ENCODE data around the gene MAP3K15. TPM values are rescaled to one million over a fixed set of nuclear protein-coding genes. Genes with fewer than 3 reads are reported as not detected.
A peak's percentile ranks its signal among the peaks of the same experiment; 100 is the strongest.

MAP3K15 gene, protein sequence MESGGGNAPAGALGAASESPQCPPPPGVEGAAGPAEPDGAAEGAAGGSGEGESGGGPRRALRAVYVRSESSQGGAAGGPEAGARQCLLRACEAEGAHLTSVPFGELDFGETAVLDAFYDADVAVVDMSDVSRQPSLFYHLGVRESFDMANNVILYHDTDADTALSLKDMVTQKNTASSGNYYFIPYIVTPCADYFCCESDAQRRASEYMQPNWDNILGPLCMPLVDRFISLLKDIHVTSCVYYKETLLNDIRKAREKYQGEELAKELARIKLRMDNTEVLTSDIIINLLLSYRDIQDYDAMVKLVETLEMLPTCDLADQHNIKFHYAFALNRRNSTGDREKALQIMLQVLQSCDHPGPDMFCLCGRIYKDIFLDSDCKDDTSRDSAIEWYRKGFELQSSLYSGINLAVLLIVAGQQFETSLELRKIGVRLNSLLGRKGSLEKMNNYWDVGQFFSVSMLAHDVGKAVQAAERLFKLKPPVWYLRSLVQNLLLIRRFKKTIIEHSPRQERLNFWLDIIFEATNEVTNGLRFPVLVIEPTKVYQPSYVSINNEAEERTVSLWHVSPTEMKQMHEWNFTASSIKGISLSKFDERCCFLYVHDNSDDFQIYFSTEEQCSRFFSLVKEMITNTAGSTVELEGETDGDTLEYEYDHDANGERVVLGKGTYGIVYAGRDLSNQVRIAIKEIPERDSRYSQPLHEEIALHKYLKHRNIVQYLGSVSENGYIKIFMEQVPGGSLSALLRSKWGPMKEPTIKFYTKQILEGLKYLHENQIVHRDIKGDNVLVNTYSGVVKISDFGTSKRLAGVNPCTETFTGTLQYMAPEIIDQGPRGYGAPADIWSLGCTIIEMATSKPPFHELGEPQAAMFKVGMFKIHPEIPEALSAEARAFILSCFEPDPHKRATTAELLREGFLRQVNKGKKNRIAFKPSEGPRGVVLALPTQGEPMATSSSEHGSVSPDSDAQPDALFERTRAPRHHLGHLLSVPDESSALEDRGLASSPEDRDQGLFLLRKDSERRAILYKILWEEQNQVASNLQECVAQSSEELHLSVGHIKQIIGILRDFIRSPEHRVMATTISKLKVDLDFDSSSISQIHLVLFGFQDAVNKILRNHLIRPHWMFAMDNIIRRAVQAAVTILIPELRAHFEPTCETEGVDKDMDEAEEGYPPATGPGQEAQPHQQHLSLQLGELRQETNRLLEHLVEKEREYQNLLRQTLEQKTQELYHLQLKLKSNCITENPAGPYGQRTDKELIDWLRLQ (N-terminal part only)
- under 1 TPM in 1 of 5 donors, not detected in 4; 0.37 TPM for total RNA-seq
- under 1 TPM; 0.12 to 0.76 (median 0.30) TPM for polyA plus RNA-seq
- long read RNA-seq, donor 1: 0 reads
- long read RNA-seq, donor 2: 0 reads
- long read RNA-seq, donor 3: 0 reads
- long read RNA-seq, donor 4: 0 reads
- long read RNA-seq, donor 5, partial matches to known transcripts: 14 of 15 reads
- long read RNA-seq, donor 5, other reads (novel, unspliced or antisense): 0 of 15 reads
- long read RNA-seq, donor 6: 0 reads
- long read RNA-seq, donor 7: 0 reads
- long read RNA-seq, donor 8: 0 reads
- long read RNA-seq, donor 9, partial matches to known transcripts: 25 of 25 reads
- long read RNA-seq, donor 9, other reads (novel, unspliced or antisense): 0 of 25 reads
- long read RNA-seq, donor 10: 0 reads

DNA sequence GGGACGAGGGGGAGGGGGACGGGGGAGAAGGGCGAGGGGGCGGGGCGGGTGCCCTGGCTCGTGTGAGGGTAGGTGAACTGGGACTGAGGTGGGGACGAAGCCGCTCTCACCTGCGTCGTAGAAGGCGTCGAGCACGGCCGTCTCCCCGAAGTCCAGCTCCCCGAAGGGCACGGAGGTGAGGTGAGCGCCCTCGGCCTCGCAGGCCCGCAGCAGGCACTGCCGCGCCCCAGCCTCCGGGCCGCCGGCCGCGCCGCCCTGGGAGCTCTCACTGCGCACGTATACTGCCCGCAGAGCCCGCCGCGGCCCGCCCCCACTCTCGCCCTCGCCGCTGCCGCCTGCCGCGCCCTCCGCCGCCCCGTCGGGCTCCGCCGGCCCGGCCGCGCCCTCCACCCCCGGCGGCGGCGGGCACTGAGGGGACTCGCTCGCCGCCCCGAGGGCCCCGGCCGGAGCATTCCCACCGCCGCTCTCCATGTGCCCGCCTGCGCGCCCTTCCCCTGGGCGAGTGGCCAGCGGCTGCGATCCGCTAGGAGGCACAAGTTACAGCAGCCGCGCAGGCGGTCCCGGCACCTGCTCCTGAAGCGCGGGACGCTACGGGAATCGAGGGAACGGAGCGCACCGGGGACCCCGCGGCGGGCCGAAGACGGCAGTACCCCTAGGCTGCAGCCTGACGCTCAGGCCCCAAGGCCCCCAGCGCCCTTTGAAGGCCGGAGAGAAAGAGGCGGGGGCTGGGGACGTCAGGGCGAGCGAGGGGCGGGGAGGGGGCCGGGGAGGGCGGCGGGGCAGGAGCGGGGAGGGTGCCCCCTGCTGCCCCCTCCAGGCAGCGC, at the start of gene MAP3K15:
Gene MAP3K15, minus strand, starts transcription at position 718 of the 824 bp plus-strand sequence. Its CDS starts 247 bp downstream, at position 471.
- H3K9me3 ChIP-seq: peaks cover 0 to 19% (median 5%) of the 10 kb centered on the region in 4 donors
- H3K4me3 ChIP-seq: peak within 1 kb of the TSS; percentile 37 to 53 (median 46)
- peaks cover 0 to 24% (median 10%) of the 10 kb centered on the region in 3 donors for H3K27me3 ChIP-seq
- peaks cover 0 to 10% (median 9%) of the 10 kb centered on the region in 4 donors for H3K4me1 ChIP-seq
- H3K36me3 ChIP-seq: no peaks in the 10 kb centered on the region
- peak; percentile 32 to 53 for DNase-seq
- H3K27ac ChIP-seq: no peak within 1 kb of the TSS
- intact Hi-C loops (cut with DNase I; ENCODE audit: low total_unique reads): no loop called here
- 1 to 45% (median 8%) methylated on average over 13 to 83 of the region's 100 CpGs for WGBS, 5 donors
- TF ChIP-seq POLR2A (IDR thresholded peaks at IDR 0.05) (no peak), EP300 (IDR thresholded peaks at IDR 0.05) (no peak), POLR2AphosphoS5 (IDR thresholded peaks at IDR 0.05) (no peak)
- TF ChIP-seq, protein P1, sequence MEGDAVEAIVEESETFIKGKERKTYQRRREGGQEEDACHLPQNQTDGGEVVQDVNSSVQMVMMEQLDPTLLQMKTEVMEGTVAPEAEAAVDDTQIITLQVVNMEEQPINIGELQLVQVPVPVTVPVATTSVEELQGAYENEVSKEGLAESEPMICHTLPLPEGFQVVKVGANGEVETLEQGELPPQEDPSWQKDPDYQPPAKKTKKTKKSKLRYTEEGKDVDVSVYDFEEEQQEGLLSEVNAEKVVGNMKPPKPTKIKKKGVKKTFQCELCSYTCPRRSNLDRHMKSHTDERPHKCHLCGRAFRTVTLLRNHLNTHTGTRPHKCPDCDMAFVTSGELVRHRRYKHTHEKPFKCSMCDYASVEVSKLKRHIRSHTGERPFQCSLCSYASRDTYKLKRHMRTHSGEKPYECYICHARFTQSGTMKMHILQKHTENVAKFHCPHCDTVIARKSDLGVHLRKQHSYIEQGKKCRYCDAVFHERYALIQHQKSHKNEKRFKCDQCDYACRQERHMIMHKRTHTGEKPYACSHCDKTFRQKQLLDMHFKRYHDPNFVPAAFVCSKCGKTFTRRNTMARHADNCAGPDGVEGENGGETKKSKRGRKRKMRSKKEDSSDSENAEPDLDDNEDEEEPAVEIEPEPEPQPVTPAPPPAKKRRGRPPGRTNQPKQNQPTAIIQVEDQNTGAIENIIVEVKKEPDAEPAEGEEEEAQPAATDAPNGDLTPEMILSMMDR (IDR thresholded peaks at IDR 0.05): peak in 1 of 7 experiments; percentile 16

DNA sequence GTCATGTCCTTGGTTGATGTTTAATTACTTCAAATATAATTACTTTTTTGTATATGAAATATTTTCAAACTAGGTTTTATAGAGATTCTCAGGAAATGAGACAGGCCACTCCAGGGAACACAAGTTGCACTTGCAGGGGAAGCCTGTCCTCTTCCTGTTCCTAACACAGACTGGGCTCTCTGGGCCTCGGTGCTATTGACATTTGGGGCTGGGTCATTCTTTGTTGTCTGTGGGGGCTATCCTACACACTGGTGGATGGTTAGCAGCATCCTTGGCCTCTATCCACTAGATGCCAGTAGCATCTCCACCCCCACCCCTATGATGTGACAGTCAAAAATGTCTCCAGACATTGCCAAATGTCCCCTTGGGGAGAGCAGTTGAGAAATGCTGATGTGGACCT, 49.3 kb upstream of the MAP3K15 start:
- no peak for TF ChIP-seq POLR2A (IDR thresholded peaks at IDR 0.05)
- TF ChIP-seq, protein P1 (IDR thresholded peaks at IDR 0.05): no peak
- no peak for TF ChIP-seq EP300 (IDR thresholded peaks at IDR 0.05)
- TF ChIP-seq POLR2AphosphoS5 (IDR thresholded peaks at IDR 0.05): no peak
- WGBS, 5 donors: 33 to 69% (median 45%) methylated on average over 1 of the region's 1 CpG

DNA sequence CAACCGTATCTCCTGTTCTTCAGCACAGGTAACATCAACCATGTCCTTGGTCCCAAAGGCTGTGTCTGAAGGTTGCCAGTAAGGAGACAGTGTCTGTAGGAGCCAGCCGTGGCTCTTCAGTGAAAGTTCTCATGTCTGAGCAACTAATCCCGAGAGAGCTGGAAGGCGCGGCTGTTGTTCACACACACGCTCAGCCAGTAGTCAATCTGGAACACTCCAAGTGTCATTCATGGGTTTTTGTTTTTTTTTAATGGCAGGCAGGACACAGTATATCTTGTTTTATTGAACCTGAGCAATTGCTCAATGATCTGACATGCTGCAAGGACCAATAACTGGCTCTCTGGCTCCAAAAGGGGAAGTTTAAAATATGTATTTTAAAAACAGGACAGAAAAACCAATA, 48.4 kb upstream of the MAP3K15 start:
- DNase-seq: no peak
- H3K4me3 ChIP-seq: no peak overlapping the region

More for the DNA sequence above, 49.3 kb upstream of the MAP3K15 start:
- intact Hi-C loops (cut with DNase I; ENCODE audit: low total_unique reads): no loop called here
- DNase-seq: no peak
- Histone ChIP-seq H3K36me3 (peaks cover 0 to 9% (median 0%) of the 10 kb centered on the region in 4 donors), H3K27me3 (peaks cover 0 to 3% (median 0%) of the 10 kb centered on the region in 3 donors), H3K4me3 (no peak overlapping the region), H3K9me3 (no peaks in the 10 kb centered on the region), H3K4me1 (peaks cover 0 to 5% (median 0%) of the 10 kb centered on the region in 4 donors), H3K27ac (no peak overlapping the region)

More for the DNA sequence above, 48.4 kb upstream of the MAP3K15 start:
- no peak overlapping the region for H3K27ac ChIP-seq
- peaks cover 0 to 9% (median 0%) of the 10 kb centered on the region in 4 donors for H3K36me3 ChIP-seq
- peaks cover 0 to 5% (median 0%) of the 10 kb centered on the region in 4 donors for H3K4me1 ChIP-seq
- TF ChIP-seq POLR2AphosphoS5 (IDR thresholded peaks at IDR 0.05) (no peak), POLR2A (IDR thresholded peaks at IDR 0.05) (no peak), EP300 (IDR thresholded peaks at IDR 0.05) (no peak)
- TF ChIP-seq, protein P1 (IDR thresholded peaks at IDR 0.05): no peak
- intact Hi-C loops (cut with DNase I; ENCODE audit: low total_unique reads): no loop called here
- H3K9me3 ChIP-seq: no peaks in the 10 kb centered on the region
- WGBS, 5 donors: 80 to 95% (median 88%) methylated on average over 6 of the region's 6 CpGs
- H3K27me3 ChIP-seq: no peaks in the 10 kb centered on the region
